CD4-positive, alpha-beta T cell treated with Interferon gamma for 1 hour (primary cell): Measurements from ENCODE around the gene CLEC16A.

Experiments used
- DNase-seq: peaks from one replicate; pipeline ENCODE4 v3.0.0-alpha.2; 2020

The CLEC16A gene

DNA sequence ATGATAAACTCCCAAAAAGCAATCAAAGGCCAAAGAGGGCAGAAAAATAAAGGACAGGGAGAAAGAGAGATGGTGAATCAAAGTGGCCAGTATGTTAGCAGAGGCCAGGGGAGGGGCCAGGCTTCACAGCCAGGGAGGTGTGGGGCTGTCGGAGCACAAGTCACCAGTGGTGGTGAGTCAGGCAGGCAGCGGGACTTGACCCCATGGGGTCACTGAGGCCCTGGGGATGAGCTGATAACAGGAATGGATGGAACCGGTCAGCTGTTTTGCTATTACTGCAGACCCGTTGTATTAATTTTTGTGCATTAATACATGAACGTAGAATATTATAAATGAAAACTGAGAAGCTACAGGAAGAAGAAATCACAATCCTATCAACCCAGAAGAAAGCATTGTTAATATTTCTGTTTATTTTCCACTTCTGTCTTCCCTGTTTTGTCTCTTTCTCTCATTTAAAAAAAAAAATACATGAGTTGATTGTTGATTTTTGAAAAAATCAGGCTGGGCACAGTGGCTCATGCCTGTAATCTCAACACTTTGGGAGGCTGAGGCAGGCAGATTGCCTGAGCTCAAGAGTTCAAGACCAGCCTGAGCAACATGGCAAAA lies 204.8 kb downstream of the CLEC16A start:
- DNase-seq = no peak

DNA sequence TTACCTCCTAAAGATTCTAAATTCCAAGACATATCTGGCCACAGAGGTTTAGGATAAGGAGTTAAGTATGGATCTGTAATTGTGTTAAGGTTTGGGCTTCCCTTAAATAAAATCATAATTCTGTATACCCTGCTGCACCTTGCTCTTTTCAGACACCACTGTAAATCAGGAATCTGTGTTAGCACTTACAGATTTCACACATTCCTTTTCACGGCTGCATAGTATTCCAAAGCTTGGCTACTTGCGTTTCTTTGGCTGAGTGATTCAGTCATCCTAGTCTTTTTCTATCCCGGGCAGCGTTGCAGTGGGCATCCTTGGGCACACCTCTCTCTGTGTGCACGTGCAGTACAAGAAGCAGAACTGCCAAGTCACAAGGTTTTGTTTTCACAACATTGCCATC lies 205.8 kb downstream of the CLEC16A start:
- no peak for DNase-seq

DNA sequence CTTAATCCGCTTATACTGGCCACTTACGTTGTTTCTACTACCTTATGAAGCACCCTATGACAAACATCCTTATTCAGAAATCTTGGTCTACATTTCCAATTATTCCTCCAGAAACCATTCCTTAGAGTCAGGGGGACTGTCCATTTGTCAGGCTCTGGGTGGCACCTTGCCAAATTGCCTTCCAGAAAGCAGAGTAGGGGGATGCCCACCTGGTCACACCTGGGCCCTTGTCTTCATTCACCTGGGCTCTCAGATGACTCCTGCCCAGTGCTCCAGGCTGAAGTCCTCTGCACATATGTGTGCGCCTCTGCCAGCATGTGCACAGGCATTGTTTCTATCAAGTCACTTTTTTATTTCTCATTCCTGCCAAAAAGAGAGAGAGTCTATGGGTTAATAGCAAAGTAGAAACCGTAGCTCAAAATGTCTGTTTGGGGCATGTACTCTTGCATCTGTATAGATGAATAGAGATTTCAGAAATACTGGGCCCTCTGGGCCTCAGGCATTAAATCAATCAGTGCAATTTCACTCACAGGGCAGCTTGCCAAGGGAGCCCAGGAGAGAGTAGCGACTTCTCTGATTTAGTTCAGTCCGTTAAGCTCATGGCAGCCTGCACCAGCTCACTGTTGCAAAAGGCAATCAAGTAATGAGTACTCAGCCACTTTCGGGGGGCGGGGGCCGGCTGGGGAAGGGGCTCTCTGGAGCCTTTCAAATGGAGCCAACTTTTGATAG lies 207.0 kb downstream of the CLEC16A start:
- DNase-seq = no peak

DNA sequence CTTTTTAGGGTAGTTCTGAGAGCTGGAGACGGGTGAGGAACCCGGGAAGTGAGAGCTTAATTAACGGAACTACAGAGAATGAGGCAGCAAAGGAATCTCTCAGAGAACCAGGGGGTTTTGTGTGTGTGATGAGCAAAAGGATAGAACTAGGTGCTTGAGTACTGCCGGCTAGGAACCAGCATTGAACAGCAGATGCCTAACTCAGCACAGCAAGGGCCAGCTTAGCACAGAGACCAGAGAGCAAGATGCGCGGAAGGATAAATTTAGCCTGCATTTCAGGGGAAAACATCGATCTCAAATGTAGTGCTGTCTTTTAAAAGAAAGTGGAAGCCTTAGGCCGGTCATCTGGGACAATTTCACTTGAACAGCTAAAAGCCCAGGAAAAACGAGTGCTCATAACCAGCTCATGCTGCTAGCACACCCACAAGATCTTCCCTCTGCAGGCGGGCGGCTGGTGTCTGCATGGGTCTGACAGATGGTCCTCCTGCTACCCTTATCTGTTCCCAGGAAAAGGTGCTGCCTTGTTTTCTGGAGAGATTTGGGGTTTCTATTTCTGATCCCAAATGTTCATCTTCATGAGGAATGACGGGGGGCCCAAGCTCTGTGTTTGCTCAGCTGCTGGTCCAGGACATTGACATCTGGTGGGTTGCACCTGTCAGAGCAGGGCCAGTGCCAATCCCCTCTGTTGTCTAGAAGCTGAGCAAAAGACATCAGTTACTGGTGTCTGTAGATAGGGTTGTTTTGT lies 207.7 kb downstream of the CLEC16A start:
- no peak for DNase-seq

DNA sequence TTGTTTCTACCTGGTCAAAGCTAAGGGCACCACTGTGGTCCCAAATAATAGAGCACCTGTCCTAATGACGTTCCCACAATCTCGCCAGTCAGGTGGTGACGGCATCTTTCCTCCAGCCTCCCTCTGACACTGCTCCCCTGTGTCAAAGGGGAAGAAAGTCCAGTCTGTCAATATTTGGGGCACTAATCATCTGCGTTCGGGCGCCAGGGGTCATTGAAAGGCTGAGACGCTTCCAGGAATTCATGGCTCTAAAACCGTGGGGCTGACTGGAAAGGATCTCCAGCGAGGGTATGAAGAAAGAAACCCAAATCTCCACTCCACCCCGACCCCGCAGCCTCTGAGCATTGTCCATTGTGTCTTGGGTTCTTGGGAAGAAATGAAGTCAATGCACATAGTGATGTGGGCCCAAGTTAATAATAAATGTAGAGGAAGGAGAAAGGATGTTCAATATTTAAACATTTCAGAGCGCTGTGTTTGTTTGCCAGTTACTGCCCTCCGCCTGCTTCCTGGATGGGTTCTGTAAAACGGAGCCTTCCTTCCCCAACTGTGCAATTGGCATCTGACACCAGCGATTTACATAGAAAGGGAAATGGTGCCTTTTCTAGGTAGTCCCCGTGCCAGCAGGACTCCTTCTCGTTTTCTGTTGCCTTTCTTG lies 208.4 kb downstream of the CLEC16A start:
- no peak for DNase-seq

DNA sequence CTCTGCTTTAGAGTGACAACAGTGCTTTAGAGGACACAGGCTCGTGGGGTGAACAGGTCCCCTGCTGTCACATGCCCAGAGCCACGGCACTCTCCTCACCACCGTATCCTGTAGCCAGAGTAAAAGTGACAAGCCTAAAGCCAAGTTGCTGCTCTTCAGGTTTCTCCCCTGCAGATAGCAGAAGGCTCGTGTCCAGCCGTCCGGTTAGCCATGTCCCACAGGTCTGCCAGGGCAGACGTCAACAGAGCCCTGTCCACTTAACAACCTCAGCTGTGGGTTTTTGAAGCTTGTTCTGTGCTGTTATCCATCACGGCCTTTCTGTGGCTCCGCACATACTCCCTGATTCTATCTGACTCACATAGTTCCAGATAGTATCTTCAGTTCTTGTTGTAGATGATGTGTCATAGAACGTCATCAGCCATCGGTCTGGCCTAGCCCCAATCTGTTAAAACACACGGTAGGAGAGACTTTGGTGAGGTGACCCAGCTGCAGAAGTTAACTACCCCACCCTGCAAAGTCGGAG lies 211.0 kb downstream of the CLEC16A start:
- DNase-seq = no peak

DNA sequence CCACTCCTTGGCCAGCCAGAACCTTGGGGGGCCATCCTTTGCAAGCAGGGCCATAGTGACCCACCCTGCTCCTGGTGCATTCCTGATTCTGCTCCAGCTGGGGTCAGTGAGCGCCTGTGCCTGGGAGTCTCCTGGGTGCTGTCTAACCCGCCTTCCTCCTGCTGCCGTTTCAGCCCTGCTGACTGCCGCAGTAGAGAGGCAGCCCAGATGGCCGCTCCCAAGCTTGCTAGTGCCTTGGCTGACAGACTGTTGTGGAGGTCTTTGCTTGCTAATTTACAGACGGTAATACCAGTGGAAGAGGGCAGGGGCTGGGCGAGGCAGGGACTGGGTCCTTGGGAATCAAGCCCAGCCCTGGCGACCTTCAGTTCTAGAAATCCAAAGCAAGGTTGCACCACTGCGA lies 212.0 kb downstream of the CLEC16A start:
- no peak for DNase-seq

DNA sequence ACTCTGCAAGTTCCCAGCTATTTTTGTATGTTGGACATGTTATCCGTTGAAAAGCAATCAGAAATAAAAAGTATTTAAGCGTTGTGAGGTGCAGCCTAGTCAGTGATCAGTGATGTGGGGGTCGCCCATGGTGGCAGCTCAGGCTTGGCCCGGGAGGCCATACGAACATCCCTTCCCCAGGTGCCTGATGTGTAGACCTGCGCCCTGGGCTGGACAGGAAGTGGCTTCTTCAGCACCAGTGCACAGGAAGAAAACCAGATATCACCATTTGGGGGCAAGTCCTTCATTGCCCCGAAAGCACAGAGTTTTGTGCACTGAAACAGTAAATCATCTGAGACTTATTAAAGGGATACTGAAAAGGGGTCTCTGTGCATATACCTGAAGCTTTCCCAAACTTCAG lies 212.8 kb downstream of the CLEC16A start:
- DNase-seq = no peak

DNA sequence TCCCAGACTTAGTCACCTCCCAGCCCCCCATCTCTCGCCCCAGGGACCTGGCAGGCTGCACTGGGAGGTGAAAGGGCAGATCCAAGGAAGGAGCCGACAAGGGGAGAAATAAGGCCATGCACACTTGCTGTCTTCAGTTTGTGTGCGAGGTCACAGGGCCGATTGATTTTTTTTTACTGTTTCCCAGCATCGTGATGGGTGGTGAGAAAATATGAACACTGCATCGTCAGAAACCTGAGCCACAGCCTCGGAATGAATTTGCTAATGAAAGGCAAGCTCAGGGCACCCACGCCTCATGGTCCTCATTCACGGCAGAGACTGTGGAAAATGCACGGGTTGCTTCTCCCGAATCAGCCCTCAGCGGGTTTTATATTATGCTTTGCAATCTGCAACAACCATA lies 213.7 kb downstream of the CLEC16A start:
- no peak for DNase-seq

DNA sequence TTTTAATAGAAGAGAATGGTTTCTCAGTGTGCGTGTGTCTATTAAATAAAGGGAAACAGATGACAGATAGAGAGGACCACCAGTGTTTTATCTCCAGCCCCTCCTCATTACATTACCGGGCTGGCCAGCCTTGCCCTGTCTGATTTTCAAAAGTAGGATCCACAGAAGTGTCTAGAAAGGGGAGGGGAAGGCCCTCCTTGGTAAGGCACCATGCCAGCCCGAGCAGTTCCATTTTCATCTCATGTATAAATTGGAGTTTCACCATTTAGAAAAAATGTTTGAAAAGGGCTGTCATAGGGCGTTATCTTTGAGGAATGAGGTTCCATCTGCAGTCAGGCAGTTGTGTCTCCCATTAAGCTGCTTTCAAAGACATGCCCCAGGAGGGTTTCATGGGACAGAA lies 214.9 kb downstream of the CLEC16A start:
- no peak for DNase-seq

DNA sequence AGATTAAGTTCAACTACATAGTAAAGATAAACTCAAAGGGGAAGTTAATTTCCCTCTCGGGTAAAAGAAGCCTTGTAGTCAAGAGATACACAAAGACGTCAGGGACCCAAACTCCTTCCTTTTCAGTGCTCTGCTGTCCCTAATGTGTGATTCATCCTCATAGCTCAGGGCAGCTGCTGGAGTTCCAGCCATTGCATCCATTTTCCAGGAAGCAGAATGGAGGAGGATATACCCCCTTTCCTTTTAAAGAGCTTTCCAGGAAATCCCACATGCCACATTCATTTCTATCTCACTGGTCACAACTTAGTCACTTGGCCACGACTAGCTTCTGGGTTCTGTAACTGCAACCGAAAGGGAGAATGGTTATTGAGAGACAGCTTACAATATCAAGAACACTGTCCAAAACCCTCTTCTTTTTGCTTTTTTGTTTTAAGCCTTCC lies 216.3 kb downstream of the CLEC16A start:
- DNase-seq = no peak

DNA sequence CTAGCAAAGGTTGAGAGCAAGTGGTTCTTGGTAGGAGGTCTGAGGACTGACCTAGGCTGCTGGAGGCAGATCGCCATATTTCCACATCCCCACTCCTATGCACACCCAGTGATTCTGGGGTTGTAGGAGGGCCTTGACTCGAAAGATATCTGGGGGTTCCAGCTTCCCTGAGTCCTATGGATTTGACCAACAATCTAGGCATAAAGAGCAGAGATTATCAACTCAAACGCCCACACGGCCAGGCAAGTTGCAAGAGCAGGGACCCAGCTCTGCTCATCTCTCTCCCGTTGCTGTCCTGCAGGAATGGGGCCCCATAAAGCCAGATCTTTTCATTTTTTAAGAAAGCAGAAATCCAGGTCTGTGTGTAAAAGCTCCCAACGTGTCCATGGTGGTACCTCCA lies 217.1 kb downstream of the CLEC16A start:
- no peak for DNase-seq

DNA sequence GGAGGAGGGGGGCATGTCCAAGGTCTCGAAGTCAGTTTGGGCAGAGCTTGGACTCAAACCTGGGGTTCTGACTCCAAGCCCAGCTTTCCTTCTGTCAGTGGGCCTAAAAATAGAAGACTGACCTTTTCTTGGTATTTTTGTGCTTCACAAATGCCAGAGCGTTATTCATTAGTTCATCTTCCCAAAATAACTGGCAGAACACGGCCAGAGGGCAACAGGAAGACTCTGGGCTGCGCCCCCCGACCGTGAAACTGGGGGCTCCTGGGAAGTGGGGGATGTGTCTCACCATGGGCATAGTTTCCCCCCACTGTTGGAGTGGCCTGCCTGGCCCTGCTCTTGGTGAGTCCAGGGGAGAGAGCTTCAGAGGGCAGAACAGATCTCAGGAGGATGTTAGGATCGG lies 217.6 kb downstream of the CLEC16A start:
- no peak for DNase-seq

DNA sequence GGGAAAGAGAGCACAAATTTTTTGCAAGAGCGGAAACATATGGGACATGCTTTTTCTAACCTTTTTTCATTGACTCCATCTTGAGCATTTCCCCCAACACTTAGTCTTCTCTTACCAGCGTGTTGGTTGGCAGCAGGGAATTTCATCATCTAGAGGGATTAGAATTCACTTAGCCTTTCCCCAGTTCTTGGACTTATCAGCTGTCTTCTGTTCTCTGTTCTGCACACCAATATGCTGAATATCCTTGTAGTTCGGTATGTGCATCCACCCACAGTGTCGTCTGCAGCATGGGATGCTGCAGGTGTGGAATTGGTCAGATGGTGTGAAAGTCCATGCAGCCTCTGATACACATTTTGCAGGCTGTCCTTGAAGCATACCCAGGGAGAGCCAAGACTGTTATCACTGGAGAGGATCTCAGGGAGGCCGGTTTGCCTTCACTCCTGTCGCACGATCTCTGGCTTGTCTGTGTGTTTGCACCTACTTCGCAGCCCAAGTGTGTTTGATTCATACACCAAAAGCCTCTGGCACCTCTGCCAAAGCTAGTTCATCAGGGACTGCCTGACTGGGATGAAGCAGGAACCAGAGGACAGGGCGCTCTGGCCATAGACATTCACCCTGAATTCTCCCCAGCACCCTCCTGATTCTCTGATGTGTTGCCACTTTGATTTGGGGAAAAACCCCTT lies 218.4 kb downstream of the CLEC16A start:
- no peak for DNase-seq

DNA sequence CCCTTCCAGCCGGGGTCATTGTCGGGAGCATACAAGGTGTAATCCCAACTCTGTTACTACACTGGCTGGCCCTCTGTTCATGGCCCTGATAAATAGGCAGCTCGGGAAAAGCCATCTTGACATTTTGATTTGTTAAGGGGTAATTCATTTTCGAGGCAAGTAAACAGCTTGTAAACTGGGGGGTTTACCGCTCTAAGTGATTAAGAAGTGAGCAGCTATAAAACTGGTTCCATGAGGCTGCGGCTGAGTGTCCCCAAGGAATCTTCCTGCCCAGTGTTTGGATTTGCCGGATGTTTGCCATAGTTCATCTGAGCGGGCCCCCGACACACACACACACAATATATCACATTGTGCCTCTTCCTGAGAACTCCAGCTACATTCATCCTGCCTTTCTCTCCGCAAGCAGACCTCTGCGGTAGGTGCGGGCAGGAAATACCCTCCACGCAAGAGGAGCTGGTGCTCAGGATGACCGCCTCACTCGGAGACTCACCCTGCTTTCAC lies 219.4 kb downstream of the CLEC16A start:
- no peak for DNase-seq

DNA sequence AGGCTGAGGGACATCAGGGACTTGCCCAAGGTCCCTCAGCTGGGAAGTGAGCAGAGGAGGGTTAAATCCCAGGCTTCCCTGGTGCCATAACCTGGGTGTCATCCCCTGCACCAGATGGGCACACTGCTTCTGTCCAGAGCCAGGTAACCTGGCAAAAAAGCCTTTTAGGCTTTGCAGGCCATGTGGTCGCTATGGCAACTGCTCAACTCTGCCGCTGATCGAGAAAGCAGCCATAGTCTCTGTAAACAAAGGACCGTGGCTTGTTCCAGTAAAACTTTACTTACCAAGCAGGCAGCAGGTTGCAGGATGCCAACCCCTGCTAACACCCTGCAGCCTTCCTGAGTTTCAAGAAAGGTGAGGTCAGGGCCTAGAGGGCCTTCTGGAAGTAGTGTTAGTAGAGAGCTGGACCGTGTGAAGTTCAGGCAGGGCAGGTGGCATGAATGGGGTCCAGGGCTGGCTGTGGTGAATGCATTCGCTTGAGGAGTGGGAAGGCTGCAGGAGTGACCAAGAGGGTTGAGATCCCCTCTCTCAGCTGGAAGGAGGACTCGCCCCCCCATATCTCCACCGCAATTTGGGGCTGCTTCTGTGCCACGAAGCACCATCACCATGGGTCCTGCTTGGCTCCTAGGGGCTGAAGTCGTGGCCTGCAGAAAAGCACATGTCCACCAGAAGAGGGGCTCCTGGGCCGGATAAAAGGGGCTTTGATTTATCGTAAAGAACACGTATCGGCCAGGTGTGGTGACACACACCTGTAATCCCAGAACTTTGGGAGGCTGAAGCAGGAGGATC lies 220.3 kb downstream of the CLEC16A start:
- no peak for DNase-seq

DNA sequence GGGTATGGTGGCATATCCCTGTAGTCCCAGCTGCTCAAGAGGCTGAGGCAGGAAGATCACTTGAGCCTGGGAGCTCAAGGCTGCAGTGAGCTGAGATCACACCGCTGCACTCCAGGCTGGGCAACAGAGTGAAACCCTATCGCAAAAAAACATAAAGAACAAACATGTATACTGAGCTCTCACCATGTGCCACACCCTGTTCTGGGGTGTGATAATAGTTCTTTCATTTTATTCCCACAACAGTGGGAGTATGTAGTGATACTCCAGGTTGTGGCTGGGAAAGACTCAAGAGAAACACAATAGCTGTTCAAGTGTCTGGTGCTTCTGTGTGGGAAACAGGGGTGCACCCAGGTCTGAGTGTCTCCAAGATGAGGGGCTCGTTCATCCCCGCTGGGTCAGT lies 221.0 kb downstream of the CLEC16A start:
- DNase-seq = no peak

DNA sequence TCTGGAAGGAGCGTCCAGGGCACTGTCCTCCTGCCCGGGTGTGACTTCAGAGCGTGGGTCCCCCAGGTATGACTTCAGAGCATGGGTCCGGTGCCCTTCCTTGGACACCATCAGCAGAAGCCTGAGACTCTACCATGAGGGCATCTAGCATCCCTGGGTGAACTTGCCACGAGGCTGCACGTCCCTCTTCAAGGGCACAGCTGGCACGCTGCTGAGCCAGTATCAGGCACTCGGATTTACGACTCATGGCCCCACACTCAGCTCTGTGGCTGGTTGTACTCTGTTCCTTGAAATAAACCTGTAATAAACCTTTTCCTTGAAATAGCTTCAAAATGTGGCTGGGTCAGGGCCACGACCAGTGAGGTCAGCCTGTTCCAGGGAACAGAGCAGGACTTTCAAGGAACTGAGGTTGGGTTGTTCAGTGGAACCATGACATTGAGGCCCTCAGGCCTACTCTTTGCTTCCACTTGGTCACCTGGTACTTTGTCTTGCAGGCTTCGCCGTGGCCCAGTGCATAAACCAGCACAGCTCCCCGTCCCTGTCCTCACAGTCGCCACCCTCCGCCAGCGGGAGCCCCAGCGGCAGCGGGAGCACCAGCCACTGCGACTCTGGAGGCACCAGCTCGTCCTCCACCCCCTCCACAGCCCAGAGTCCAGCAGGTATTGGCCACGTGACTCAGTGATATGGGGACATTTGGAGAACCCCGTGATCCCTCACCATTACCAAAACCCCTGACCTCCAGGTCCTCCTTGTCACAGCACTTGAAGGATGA lies 221.7 kb downstream of the CLEC16A start:
- DNase-seq = no peak

DNA sequence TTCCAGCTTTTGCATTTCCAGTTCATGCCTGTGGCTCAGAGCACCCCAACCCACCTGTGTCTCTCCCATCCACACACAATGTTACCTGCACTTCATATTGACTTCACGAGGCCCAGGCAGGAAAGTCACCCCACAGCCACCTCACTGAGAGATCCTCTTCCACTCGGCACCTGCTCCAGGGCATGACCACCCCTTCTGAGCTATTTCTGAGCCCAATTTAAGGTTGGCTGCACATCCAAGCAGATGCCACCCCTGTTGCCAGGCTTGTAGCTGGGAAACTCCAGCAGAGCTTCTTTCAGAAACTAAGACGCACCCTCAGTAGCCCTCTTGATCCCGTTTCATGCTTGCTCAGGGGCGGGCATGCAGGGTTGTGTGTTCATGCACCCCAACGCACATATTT lies 223.2 kb downstream of the CLEC16A start:
- DNase-seq = no peak

DNA sequence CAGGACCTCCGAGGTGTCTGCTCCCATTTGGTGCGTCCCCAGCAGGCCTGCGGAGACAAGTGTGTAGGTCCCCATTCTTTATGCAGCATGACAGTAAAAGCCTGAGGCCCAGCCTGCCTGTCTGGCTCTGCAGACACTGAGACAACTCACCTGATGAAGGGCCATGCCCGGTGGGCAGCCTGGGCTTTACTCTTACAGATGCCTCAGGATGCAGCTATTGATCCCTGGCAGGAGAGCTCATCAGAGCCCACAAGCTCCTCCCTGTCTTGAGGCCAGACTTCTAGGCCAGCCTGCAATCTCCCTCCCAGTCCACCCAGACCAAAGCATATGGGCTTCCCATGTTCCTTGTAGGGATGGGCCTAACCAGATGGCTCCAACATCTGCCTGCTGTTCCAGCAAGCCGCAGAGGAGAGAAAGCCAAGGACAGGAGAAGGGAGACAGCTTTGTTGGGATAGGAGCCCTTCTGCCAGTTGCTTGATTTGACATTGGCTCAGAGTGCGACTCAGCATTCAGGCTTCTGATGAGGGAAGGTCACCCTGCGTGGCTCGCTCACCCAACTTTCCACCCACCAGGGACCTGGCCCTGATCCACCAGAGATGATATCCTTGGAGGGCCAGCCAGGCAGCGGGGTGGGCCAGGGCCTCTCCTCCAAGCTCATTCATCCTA lies 224.2 kb downstream of the CLEC16A start:
- no peak for DNase-seq
